Mammary epithelial cell (primary cell): ENCODE measurements around the gene APCDD1L.

Experiments
- EZH2 ChIP-seq: IDR thresholded peaks from 2 replicates; pipeline ENCODE4 v1.6.1; 2012; ENCODE audit warnings: low read length, inconsistent platforms, borderline replicate concordance
- TF ChIP-seq, protein P1 (sequence below), 2 donors: IDR thresholded peaks in 1 of 2; conservative IDR thresholded peaks in 1 of 2; 2 replicates each; pipeline ENCODE4 v1.5.1; 2011 to 2012; ENCODE audit warnings: inconsistent platforms in 2 of 2, low read length in 2 of 2, mild to moderate bottlenecking in 2 of 2, control low read depth in 1 of 2, low read depth in 1 of 2; ENCODE audit not compliant: insufficient read depth in 1 of 2; ENCODE audit errors: extremely low read depth in 1 of 2

DNA sequence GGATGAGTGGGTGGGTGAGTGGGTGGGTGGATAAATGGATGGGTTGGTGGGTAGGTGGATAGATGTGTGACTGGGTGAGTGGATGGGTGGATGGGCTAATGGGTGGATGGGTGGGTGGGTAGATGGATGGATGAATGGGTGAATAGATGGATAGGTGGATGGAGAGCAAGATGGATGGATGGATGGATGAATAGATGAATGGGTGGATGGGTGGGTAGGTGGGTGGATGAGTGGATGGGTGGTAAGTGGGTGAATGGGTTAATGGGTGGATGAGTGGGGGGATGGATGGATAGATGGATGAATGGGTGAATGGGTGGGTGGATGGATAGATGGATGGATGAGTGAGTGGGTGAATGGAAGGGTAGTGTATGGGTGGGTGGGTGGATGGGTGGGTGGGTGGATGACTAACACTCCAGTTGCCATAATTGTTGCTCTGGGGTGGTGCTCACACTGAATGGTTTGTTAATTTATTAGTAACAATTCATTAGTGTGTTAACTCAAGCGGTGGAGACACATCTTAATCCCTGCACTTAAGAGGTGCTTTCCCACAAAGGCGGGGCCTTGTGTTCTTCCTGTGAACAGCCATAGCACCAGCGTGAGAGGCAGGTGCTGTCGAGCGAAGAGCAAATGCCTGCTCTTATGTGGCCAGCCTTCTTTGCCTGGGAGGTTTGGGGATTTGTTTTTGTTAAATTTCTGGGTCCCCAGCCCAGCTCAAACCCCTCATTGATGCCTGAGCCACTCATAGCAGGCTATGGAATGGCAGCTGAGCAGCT is 4.9 kb upstream of the APCDD1L start:
- TF ChIP-seq EZH2 = no peak
- TF ChIP-seq, protein P1, sequence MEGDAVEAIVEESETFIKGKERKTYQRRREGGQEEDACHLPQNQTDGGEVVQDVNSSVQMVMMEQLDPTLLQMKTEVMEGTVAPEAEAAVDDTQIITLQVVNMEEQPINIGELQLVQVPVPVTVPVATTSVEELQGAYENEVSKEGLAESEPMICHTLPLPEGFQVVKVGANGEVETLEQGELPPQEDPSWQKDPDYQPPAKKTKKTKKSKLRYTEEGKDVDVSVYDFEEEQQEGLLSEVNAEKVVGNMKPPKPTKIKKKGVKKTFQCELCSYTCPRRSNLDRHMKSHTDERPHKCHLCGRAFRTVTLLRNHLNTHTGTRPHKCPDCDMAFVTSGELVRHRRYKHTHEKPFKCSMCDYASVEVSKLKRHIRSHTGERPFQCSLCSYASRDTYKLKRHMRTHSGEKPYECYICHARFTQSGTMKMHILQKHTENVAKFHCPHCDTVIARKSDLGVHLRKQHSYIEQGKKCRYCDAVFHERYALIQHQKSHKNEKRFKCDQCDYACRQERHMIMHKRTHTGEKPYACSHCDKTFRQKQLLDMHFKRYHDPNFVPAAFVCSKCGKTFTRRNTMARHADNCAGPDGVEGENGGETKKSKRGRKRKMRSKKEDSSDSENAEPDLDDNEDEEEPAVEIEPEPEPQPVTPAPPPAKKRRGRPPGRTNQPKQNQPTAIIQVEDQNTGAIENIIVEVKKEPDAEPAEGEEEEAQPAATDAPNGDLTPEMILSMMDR (conservative IDR thresholded peaks at IDR 0.05 in 1 of 2, IDR thresholded peaks at IDR 0.05 in 1 of 2; ENCODE audit: extremely low read depth in 1 of 2, insufficient read depth in 1 of 2, low read depth in 1 of 2, low read length in 2 of 2) = no peak
